SH-SY5Y (cell line): Measurements from ENCODE around the gene KDELR3.

Experiments
- GATA2 ChIP-seq: IDR thresholded peaks from 2 replicates; pipeline ENCODE4 v1.6.1; 2011; ENCODE audit warnings: mild to moderate bottlenecking, low read depth, low read length
- GATA3 ChIP-seq: IDR thresholded peaks from 2 replicates; pipeline ENCODE4 v1.6.1; 2011; ENCODE audit warnings: low read depth, mild to moderate bottlenecking, low read length, moderate library complexity

DNA sequence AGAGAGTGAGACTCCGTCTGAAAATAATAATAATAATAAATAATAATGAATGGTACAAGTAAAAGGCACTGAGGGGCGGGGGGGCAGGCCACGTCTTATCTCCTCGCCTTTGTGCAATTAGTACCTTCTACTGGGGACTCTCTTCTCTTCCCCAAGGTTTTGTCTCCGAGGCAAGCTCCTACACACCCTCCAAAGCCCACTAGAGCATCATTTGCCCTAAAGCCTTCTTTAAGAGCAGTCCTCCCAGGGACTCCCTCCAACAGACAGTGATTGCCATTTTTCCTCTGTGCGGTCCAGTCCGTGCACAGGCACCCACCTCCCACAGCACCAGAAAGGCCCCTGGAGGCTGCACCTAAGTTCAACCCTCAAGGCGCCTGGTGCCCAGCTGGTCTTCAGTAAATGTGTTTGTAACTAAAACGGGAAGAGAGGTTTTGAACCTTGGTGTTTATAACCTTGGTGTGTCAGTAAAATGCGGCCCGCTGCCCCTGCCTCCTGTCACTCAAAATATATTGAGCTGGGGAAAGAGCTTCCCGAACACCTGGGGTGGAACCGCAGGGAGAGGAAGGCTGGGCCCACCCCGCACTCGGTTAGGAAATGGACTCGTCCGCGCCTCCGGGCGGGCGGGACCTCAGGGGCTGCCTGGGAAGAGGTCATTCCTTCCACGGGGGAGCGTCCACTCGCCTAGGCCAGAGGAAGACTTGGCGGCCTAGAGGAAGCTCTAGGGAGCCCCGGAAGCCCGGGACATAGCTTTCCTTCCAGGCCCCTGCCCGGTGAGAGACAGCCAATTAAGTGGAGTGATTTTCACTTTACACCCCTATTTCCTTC is 4.7 kb upstream of the KDELR3 start:
- no peak for TF ChIP-seq GATA2
- TF ChIP-seq GATA3, result no peak
